K562 (cell line): ENCODE results near the gene TMEM87B.

Experiments
- AFF4 ChIP-seq: sonication (generic); formaldehyde crosslinking; IDR thresholded peaks from 2 replicates; pipeline ENCODE4 v1.8.0; 2023; ENCODE audit warnings: mild to moderate bottlenecking, missing genetic modification reagents
- ATF1 ChIP-seq, 2 experiments: fragments of 450-650 bp in 1 of 2; IDR thresholded peaks; 2 replicates each; pipeline ENCODE4 v1.6.1; 2016; ENCODE audit warnings: missing compliant biosample characterization in 1 of 2, missing genetic modification characterization in 1 of 2
- EHMT2 ChIP-seq: fragments of 450-650 bp; IDR thresholded peaks from 2 replicates; pipeline ENCODE4 v1.6.1; 2018; ENCODE audit warnings: antibody characterized with exemption
- JUN ChIP-seq, 2 experiments: sonication (generic) in 1 of 2; formaldehyde crosslinking in 1 of 2; IDR thresholded peaks; 2 replicates each; pipeline versions ENCODE4 v1.6.1 to v1.8.0; 2012 to 2022; ENCODE audit warnings: borderline replicate concordance in 2 of 2, mild to moderate bottlenecking in 2 of 2, improper control_type of control experiment in 1 of 2, low read depth in 1 of 2, low read length in 1 of 2, missing genetic modification reagents in 1 of 2
- KDM2B ChIP-seq: fragments of 250-450 bp; sonication (Bioruptor Pico); IDR thresholded peaks from 2 replicates; pipeline ENCODE4 v1.8.0; 2021; ENCODE audit warnings: mild to moderate bottlenecking, moderate library complexity
- MXI1 ChIP-seq: IDR thresholded peaks from 2 replicates; pipeline ENCODE4 v1.6.1; 2011; ENCODE audit warnings: low read depth, mild to moderate bottlenecking, improper control_type of control experiment, low read length
- TEAD4 ChIP-seq, 2 experiments: sonication (generic) in 1 of 2; formaldehyde crosslinking in 1 of 2; IDR thresholded peaks; 2 replicates each; pipeline versions ENCODE4 v1.6.1 to v1.8.0; 2012 to 2022; ENCODE audit warnings: borderline replicate concordance in 1 of 2, inconsistent platforms in 1 of 2, low read length in 1 of 2, mild to moderate bottlenecking in 1 of 2, missing genetic modification reagents in 1 of 2
- ZNF512 ChIP-seq: IDR thresholded peaks from 2 replicates; pipeline ENCODE4 v1.6.1; 2016; ENCODE audit warnings: missing genetic modification characterization, missing compliant biosample characterization
- ZNF830 ChIP-seq: fragments of 250-450 bp; sonication (Bioruptor Pico); IDR thresholded peaks from 2 replicates; pipeline ENCODE4 v1.5.0; 2021; ENCODE audit warnings: mild to moderate bottlenecking

GRCh38 chr2:112153179-112153490 is 98.1 kb downstream of the TMEM87B start:
- TF ChIP-seq ZNF512 (tag) (no peak), MXI1 (no peak), JUN (IDR thresholded peaks at IDR 0.05; ENCODE audit: borderline replicate concordance, low read depth, low read length) (no peak), JUN (CRISPR knock-in tag; IDR thresholded peaks at IDR 0.05; ENCODE audit: borderline replicate concordance) (no peak), ATF1 (CRISPR knock-in tag; IDR thresholded peaks at IDR 0.05) (no peak), ATF1 (tag; IDR thresholded peaks at IDR 0.05) (no peak), ZNF830 (CRISPR knock-in tag) (no peak), EHMT2 (no peak), AFF4 (CRISPR knock-in tag) (no peak), KDM2B (CRISPR knock-in tag) (no peak), TEAD4 (IDR thresholded peaks at IDR 0.05; ENCODE audit: low read length) (no peak), TEAD4 (CRISPR knock-in tag; IDR thresholded peaks at IDR 0.05; ENCODE audit: borderline replicate concordance) (no peak)
